CD14-positive monocyte (primary cell): Measurements from ENCODE around the gene VPS8. TPM values are rescaled to one million over a fixed set of nuclear protein-coding genes. Genes with fewer than 3 reads are reported as not detected.

ENCODE experiments used
- DNase-seq, 3 donors: peaks; one replicate each; pipeline ENCODE4 v3.0.0-alpha.2; 2011 to 2022
- H2AFZ ChIP-seq: 2 replicates; pipeline ENCODE4 v1.6.0; 2012; ENCODE audit warnings: mild to moderate bottlenecking, low read depth, low read length, inconsistent platforms; ENCODE audit not compliant: insufficient read depth, poor library complexity, severe bottlenecking
- H3K27ac ChIP-seq, 2 donors: 1 replicate in 1 of 2; 2 replicates in 1 of 2; pipeline ENCODE4 v1.5.1; 2012 to 2013; ENCODE audit warnings: low read length in 2 of 2, control low read depth in 1 of 2, inconsistent platforms in 1 of 2, low read depth in 1 of 2, mild to moderate bottlenecking in 1 of 2
- H3K27me3 ChIP-seq, 2 donors: one replicate each; pipeline versions ENCODE4 v1.6.0 to v1.6.1; 2011 to 2013; ENCODE audit warnings: low read length in 2 of 2; ENCODE audit not compliant: control insufficient read depth in 2 of 2, insufficient read depth in 2 of 2
- H3K36me3 ChIP-seq, 2 donors: replicated peaks in 1 of 2; 1 replicate in 1 of 2; 2 replicates in 1 of 2; pipeline versions ENCODE4 v1.5.1 to v1.6.1; 2012 to 2013; ENCODE audit warnings: low read length in 2 of 2, control low read depth in 1 of 2, inconsistent platforms in 1 of 2, mild to moderate bottlenecking in 1 of 2; ENCODE audit not compliant: insufficient read depth in 2 of 2, control insufficient read depth in 1 of 2
- H3K4me1 ChIP-seq, 2 donors: 1 replicate in 1 of 2; 2 replicates in 1 of 2; pipeline versions ENCODE4 v1.5.1 to v1.6.1; 2012 to 2013; ENCODE audit warnings: low read length in 2 of 2, control low read depth in 1 of 2, inconsistent platforms in 1 of 2, mild to moderate bottlenecking in 1 of 2, moderate library complexity in 1 of 2; ENCODE audit not compliant: insufficient read depth in 2 of 2, control insufficient read depth in 1 of 2
- H3K4me2 ChIP-seq: replicated peaks from 2 replicates; pipeline ENCODE3; 2012; ENCODE audit warnings: low read length, moderate library complexity, mild to moderate bottlenecking; ENCODE audit not compliant: poor library complexity, severe bottlenecking; ENCODE audit errors: extremely low read depth
- H3K4me3 ChIP-seq, 3 experiments: fragments of 200-600 bp in 1 of 3; sonication (generic) in 1 of 3; replicated peaks in 1 of 3; 1 replicate in 2 of 3; 2 replicates in 1 of 3; pipeline ENCODE4 v1.5.1; 2011 to 2013; ENCODE audit warnings: low read length in 3 of 3, mild to moderate bottlenecking in 3 of 3, control low read depth in 2 of 3, low read depth in 2 of 3, inconsistent platforms in 1 of 3, moderate library complexity in 1 of 3
- H3K79me2 ChIP-seq: 2 replicates; pipeline ENCODE4 v1.6.0; 2012; ENCODE audit warnings: mild to moderate bottlenecking, control low read depth, inconsistent platforms, low read length, moderate library complexity; ENCODE audit not compliant: insufficient read depth
- H3K9ac ChIP-seq: 2 replicates; pipeline ENCODE4 v1.6.0; 2017; ENCODE audit warnings: low read length, mild to moderate bottlenecking; ENCODE audit not compliant: insufficient read depth, poor library complexity, severe bottlenecking
- H3K9me3 ChIP-seq, 2 donors: replicated peaks in 1 of 2; 1 replicate in 1 of 2; 2 replicates in 1 of 2; pipeline versions ENCODE4 v1.5.1 to v1.6.1; 2012 to 2013; ENCODE audit warnings: low read length in 2 of 2, control low read depth in 1 of 2; ENCODE audit not compliant: control insufficient read depth in 1 of 2, insufficient read depth in 1 of 2
- H4K20me1 ChIP-seq: 2 replicates; pipeline ENCODE4 v1.6.0; 2012; ENCODE audit warnings: mild to moderate bottlenecking, low read length, control low read depth, moderate library complexity; ENCODE audit not compliant: insufficient read depth
- H3K27ac Mint-ChIP-seq, 7 donors: one replicate each; pipeline ENCODE4 v1.8.0; 2020; ENCODE audit warnings: mild to moderate bottlenecking in 7 of 7, mixed read lengths in 7 of 7, moderate library complexity in 6 of 7, inconsistent platforms in 2 of 7
- H3K27me3 Mint-ChIP-seq, 3 donors: one replicate each; pipeline ENCODE4 v1.8.0; 2021 to 2022; ENCODE audit warnings: low read depth in 3 of 3, mild to moderate bottlenecking in 3 of 3, mixed read lengths in 3 of 3, moderate library complexity in 3 of 3, inconsistent platforms in 1 of 3
- H3K36me3 Mint-ChIP-seq, 2 donors: one replicate each; pipeline ENCODE4 v1.8.0; 2020; ENCODE audit warnings: mixed read lengths in 2 of 2, inconsistent platforms in 1 of 2, mild to moderate bottlenecking in 1 of 2
- H3K4me1 Mint-ChIP-seq: one replicate; pipeline ENCODE4 v1.8.0; 2020; ENCODE audit warnings: mild to moderate bottlenecking, mixed read lengths
- H3K4me3 Mint-ChIP-seq, 2 donors: one replicate each; pipeline ENCODE4 v1.8.0; 2020; ENCODE audit warnings: mild to moderate bottlenecking in 2 of 2, mixed read lengths in 2 of 2, moderate library complexity in 1 of 2
- H3K9me3 Mint-ChIP-seq, 7 donors: one replicate each; pipeline ENCODE4 v1.8.0; 2020 to 2022; ENCODE audit warnings: mixed read lengths in 7 of 7, mild to moderate bottlenecking in 6 of 7, moderate library complexity in 6 of 7, inconsistent platforms in 2 of 7
- WGBS: methylation state at CpG from one replicate; pipeline ENCODE4 v1.1.5; 2013; ENCODE audit warnings: missing lambda C conversion rate; ENCODE audit not compliant: insufficient coverage; 5-methylcytosine and 5-hydroxymethylcytosine counted together
- intact Hi-C, 2 donors: fragments of 100-400 bp; cut with micrococcal nuclease; formaldehyde crosslinking; loops; one replicate each; pipeline versions ENCODE4 v1.15.0 to v1.15.1; 2023
- polyA plus RNA-seq, 3 donors: library from polyadenylated mRNA; depleted of rRNA in 1 of 3; unstranded in 2 of 3; stranded (reverse) in 1 of 3; fragments of 300-500 nt in 2 of 3; fragments of >200 nt in 1 of 3; fragmentation: Illumina TruSeq in 2 of 3; gene quantifications; 1 replicate in 2 of 3; 2 replicates in 1 of 3; pipeline ENCODE4 v1.2.3, GENCODE V29; 2012 to 2021
- TF ChIP-seq, protein P1 (sequence below): fragments of 200-600 bp; IDR thresholded peaks from one replicate; pipeline ENCODE4 v1.8.0; 2022; ENCODE audit warnings: antibody characterized with exemption, mild to moderate bottlenecking

VPS8 gene
- polyA plus RNA-seq, 3 donors: 22.0 to 42.3 (median 29.2) TPM

DNA sequence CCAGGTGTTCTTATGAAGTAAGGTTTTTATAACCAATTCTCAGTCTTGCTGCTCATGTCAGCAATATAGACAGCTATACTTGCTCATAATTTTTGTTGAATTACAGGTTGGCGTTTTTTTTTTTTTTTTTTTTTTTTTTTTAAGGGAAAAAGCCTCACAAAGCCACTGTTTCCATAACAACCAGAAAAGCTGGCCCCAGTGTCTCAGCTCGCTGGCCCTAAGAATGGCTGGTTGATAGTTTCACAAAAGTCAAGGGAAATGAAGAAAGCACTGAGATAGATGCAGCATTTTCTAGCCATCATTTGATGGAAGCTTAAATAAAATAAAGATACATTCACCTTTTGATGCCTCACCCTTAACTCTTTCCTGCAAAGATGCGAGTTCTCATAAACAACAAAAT, 219.0 kb downstream of the VPS8 start:
- H3K36me3 Mint-ChIP-seq: peaks cover 69 to 77% of the 10 kb centered on the region in 2 donors
- H3K27me3 ChIP-seq: no peaks in the 10 kb centered on the region
- H3K9me3 Mint-ChIP-seq: peaks cover 3 to 15% (median 6%) of the 10 kb centered on the region in 7 donors
- H3K4me3 Mint-ChIP-seq: no peak overlapping the region
- H3K27me3 Mint-ChIP-seq: peaks cover 0 to 3% (median 0%) of the 10 kb centered on the region in 3 donors
- TF ChIP-seq, protein P1, sequence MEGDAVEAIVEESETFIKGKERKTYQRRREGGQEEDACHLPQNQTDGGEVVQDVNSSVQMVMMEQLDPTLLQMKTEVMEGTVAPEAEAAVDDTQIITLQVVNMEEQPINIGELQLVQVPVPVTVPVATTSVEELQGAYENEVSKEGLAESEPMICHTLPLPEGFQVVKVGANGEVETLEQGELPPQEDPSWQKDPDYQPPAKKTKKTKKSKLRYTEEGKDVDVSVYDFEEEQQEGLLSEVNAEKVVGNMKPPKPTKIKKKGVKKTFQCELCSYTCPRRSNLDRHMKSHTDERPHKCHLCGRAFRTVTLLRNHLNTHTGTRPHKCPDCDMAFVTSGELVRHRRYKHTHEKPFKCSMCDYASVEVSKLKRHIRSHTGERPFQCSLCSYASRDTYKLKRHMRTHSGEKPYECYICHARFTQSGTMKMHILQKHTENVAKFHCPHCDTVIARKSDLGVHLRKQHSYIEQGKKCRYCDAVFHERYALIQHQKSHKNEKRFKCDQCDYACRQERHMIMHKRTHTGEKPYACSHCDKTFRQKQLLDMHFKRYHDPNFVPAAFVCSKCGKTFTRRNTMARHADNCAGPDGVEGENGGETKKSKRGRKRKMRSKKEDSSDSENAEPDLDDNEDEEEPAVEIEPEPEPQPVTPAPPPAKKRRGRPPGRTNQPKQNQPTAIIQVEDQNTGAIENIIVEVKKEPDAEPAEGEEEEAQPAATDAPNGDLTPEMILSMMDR: no peak
- H3K36me3 ChIP-seq: peaks cover 30 to 88% of the 10 kb centered on the region in 2 donors
- H4K20me1 ChIP-seq: no peaks in the 10 kb centered on the region
- no peaks in the 10 kb centered on the region for H3K4me1 ChIP-seq
- DNase-seq: no peak
- H3K27ac ChIP-seq: no peak overlapping the region
- no peak overlapping the region for H3K4me2 ChIP-seq
- H3K9ac ChIP-seq: no peak overlapping the region
- H3K27ac Mint-ChIP-seq: no peak overlapping the region
- WGBS: no CpG with 5 or more reads among the region's 3 CpGs
- H3K4me1 Mint-ChIP-seq: no peaks in the 10 kb centered on the region
- H2AFZ ChIP-seq: no peak overlapping the region
- H3K4me3 ChIP-seq: no peak overlapping the region
- H3K9me3 ChIP-seq: no peaks in the 10 kb centered on the region
- H3K79me2 ChIP-seq: no peaks in the 10 kb centered on the region
- intact Hi-C loops: no loop called here

DNA sequence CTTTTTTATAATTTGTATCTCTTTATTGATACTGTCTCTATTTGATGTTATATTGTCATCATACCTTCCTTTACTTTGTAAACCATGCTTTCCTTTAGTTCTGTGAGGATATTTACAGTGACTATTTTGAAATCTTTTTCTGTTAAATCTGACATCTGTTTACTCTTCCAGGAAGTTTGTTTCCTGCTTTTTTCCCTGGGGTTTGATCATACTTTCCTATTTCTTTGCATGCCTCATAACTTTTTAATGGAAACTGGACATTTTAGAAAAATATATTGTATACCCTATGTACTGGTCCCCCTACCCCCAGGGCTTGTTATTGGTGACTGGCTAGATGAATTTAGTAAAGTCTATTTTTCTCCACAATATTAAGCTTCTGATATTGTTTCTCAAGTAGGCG, 225.8 kb downstream of the VPS8 start:
- Histone ChIP-seq H3K36me3 (peaks cover 2 to 50% of the 10 kb centered on the region in 2 donors), H2AFZ (no peak overlapping the region), H3K9me3 (peaks cover 7 to 11% of the 10 kb centered on the region in 2 donors), H3K4me1 (no peaks in the 10 kb centered on the region), H3K9ac (no peak overlapping the region), H3K27ac (no peak overlapping the region), H3K4me3 (no peak overlapping the region), H3K4me2 (no peak overlapping the region), H3K79me2 (no peaks in the 10 kb centered on the region), H4K20me1 (no peaks in the 10 kb centered on the region), H3K27me3 (no peaks in the 10 kb centered on the region)
- H3K27ac Mint-ChIP-seq: no peak overlapping the region
- intact Hi-C loops: no loop called here
- no CpG with 5 or more reads among the region's 1 CpG for WGBS
- TF ChIP-seq, protein P1: no peak
- H3K4me1 Mint-ChIP-seq: no peaks in the 10 kb centered on the region
- H3K36me3 Mint-ChIP-seq: peaks cover 60 to 67% of the 10 kb centered on the region in 2 donors
- no peak overlapping the region for H3K4me3 Mint-ChIP-seq
- H3K9me3 Mint-ChIP-seq: peaks cover 9 to 23% (median 16%) of the 10 kb centered on the region in 7 donors
- no peak for DNase-seq
- H3K27me3 Mint-ChIP-seq: peaks cover 0 to 1% (median 0%) of the 10 kb centered on the region in 3 donors
